Prostate gland (tissue), 2 donors: Measurements from ENCODE around the gene STRN4. TPM values are rescaled to one million over a fixed set of nuclear protein-coding genes. Genes with fewer than 3 reads are reported as not detected.

Source experiments
- DNase-seq: peaks from one replicate; pipeline ENCODE4 v3.0.0-alpha.2; 2019; ENCODE audit warnings: low spot score
- H3K27ac ChIP-seq, 2 donors: fragments of 200-600 bp; sonication (generic); 2 replicates each; pipeline ENCODE4 v1.5.1; 2017 to 2019
- H3K27me3 ChIP-seq: fragments of 200-600 bp; sonication (generic); replicated peaks from 2 replicates; pipeline ENCODE4 v1.5.1; 2019; ENCODE audit not compliant: insufficient read depth
- H3K36me3 ChIP-seq, 2 donors: fragments of 200-600 bp; sonication (generic); 1 replicate in 1 of 2; 2 replicates in 1 of 2; pipeline versions ENCODE4 v1.5.1 to v1.8.1; 2017 to 2019
- H3K4me1 ChIP-seq: fragments of 200-600 bp; sonication (generic); replicated peaks from 2 replicates; pipeline ENCODE4 v1.5.1; 2019
- H3K4me3 ChIP-seq, 2 donors: fragments of 200-600 bp; sonication (generic); 2 replicates each; pipeline ENCODE4 v1.5.1; 2017 to 2019
- H3K9me3 ChIP-seq: fragments of 200-600 bp; sonication (generic); 2 replicates; pipeline ENCODE4 v1.5.1; 2017
- POLR2A ChIP-seq: fragments of 450-650 bp; IDR thresholded peaks from one replicate; pipeline ENCODE4 v1.6.1; 2016; ENCODE audit warnings: antibody characterized with exemption, mild to moderate bottlenecking
- POLR2AphosphoS5 ChIP-seq: sonication (generic); formaldehyde crosslinking; IDR thresholded peaks from one replicate; pipeline ENCODE4 v1.6.1; 2017; ENCODE audit warnings: antibody characterized with exemption
- WGBS: methylation state at CpG from one replicate; pipeline ENCODE4 v1.1.5; 2018; 5-methylcytosine and 5-hydroxymethylcytosine counted together
- intact Hi-C: fragments of 100-400 bp; cut with DNase I; formaldehyde crosslinking; loops from one replicate; pipeline ENCODE4 v1.14.2; 2022
- total RNA-seq, 2 donors: library from RNA; depleted of rRNA; stranded (reverse); fragments of >200 nt; gene quantifications; one replicate each; pipeline ENCODE4 v1.1.0, GENCODE V29; 2016
- TF ChIP-seq, protein P1 (sequence below), 4 experiments: fragments of 200-600 bp in 2 of 4; fragments of 450-650 bp in 2 of 4; sonication (generic) in 2 of 4; IDR thresholded peaks; 1 replicate in 3 of 4; 2 replicates in 1 of 4; pipeline ENCODE4 v1.5.1; 2016 to 2019; ENCODE audit warnings: antibody characterized with exemption in 4 of 4, mild to moderate bottlenecking in 2 of 4, moderate library complexity in 2 of 4

STRN4 gene
- total RNA-seq, 2 donors from 2014 or later = 80.7 to 221 TPM

DNA sequence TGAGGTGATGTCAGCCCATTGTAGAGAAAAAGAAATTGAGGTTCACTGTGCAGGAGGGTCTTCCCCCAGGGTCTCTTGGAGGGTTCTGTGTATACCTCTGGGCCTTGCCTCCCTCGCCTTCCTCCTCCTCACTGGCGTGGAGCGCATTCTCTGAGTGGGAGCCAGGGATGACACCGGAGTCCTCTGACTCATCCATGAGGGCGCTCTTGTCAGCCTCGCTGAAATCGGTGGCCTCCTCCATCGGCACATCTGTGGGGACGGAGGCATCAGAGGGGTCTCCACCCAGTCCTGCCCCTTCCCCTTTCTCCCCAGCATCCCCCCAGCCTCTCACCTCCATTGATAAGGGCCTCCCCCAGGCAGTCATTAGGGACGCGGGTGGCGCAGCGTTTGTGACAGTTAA lies 45.5 kb downstream of the STRN4 start:
- 87% methylated on average over 13 of the region's 13 CpGs for WGBS
- intact Hi-C loops = no loop called here
- H3K4me1 ChIP-seq = no peaks in the 10 kb centered on the region
- no peak overlapping the region for H3K27ac ChIP-seq
- no peak overlapping the region for H3K4me3 ChIP-seq
- TF ChIP-seq POLR2A (no peak), POLR2AphosphoS5 (no peak)
- TF ChIP-seq, protein P1, sequence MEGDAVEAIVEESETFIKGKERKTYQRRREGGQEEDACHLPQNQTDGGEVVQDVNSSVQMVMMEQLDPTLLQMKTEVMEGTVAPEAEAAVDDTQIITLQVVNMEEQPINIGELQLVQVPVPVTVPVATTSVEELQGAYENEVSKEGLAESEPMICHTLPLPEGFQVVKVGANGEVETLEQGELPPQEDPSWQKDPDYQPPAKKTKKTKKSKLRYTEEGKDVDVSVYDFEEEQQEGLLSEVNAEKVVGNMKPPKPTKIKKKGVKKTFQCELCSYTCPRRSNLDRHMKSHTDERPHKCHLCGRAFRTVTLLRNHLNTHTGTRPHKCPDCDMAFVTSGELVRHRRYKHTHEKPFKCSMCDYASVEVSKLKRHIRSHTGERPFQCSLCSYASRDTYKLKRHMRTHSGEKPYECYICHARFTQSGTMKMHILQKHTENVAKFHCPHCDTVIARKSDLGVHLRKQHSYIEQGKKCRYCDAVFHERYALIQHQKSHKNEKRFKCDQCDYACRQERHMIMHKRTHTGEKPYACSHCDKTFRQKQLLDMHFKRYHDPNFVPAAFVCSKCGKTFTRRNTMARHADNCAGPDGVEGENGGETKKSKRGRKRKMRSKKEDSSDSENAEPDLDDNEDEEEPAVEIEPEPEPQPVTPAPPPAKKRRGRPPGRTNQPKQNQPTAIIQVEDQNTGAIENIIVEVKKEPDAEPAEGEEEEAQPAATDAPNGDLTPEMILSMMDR (IDR thresholded peaks at IDR 0.05) = no peak
- no peaks in the 10 kb centered on the region for H3K27me3 ChIP-seq
- peaks cover 12 to 29% of the 10 kb centered on the region in 2 donors for H3K36me3 ChIP-seq
- DNase-seq = no peak
- H3K9me3 ChIP-seq = no peaks in the 10 kb centered on the region

DNA sequence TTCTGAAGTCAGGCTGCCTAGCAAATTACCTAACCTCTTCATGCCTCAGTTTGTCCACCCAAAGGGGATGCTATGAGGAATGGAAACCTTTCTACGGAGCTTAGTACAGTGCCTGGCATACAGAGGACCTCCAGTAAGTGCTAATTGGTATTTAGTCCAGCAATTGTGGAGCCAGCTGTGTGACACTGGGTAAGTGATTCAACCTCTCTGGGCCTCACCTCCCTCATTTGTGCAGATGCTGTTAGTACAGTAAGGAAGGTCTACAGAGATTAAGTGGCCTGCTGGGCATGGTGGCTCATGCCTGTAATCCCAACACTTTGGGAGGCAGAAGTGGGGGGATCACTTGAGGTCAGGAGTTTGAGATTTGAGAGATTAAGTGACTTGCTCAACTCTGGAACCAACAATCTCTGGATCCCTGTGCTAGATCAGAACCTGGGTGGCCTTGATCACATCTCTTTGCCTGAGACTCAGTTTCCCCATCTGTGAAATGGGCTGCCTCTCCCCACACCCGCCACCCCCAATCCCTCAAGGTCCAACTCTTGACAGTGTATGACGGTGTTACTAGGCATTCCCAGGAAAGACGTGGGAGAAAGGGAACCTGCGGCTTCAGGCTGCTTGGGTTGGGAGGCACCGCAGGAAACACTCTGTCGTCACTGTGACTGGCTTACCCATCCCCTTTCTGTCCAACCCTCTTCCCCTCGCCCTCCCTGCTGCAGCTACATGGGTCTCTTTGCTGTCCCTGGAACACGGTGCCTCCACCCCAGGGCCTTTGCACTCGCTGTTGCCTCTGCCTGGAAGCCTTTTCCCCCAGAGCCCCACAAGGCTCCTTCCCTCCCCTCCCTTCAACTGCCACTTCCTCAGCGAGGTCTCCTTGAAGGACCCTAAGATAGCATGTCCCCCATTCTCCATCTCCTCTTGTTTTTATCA lies 47.6 kb downstream of the STRN4 start:
- Histone ChIP-seq H3K27ac (no peak overlapping the region), H3K4me1 (no peaks in the 10 kb centered on the region), H3K4me3 (no peak overlapping the region), H3K36me3 (peaks cover 17 to 40% of the 10 kb centered on the region in 2 donors), H3K27me3 (no peaks in the 10 kb centered on the region), H3K9me3 (no peaks in the 10 kb centered on the region)
- no peak for TF ChIP-seq POLR2AphosphoS5
- no peak for TF ChIP-seq POLR2A
- TF ChIP-seq, protein P1 (IDR thresholded peaks at IDR 0.05) = no peak
- 97% methylated on average over 11 of the region's 11 CpGs for WGBS
- no peak for DNase-seq
- intact Hi-C loops = no loop called here

- Histone ChIP-seq H3K9me3 (no peaks in the 10 kb centered on the region), H3K27me3 (no peaks in the 10 kb centered on the region), H3K4me3 (no peak overlapping the region), H3K27ac (no peak overlapping the region), H3K4me1 (no peaks in the 10 kb centered on the region), H3K36me3 (peaks cover 19 to 36% of the 10 kb centered on the region in 2 donors)
- DNase-seq = peak; percentile 62
- TF ChIP-seq, protein P1 (IDR thresholded peaks at IDR 0.05) = no peak
- TF ChIP-seq POLR2AphosphoS5 = peak; percentile 37
- intact Hi-C loops = no loop called here
- 33% methylated on average over 39 of the region's 39 CpGs for WGBS
These were observed 48.9 kb downstream of the STRN4 start for GRCh38 chr19:46697204-46697960.

DNA sequence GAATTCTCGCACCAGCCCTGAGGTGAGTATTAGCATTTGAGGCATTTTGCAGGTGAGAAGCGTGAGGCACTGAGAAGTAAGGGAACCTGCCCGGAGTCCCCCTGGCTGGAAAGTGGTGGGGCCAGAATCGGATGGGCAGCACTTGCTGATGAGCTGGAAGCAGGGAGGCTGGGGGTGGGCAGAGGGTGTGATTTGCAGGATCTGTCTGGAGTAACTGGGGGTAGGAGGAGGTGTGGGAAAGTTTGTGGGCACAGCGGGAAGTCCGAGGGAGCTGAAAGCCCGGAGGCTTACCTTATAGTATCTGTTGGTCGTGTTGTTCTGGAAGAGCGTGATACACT lies 49.4 kb downstream of the STRN4 start:
- intact Hi-C loops = no loop called here
- DNase-seq = no peak
- Histone ChIP-seq H3K27ac (no peak overlapping the region), H3K36me3 (peaks cover 23 to 40% of the 10 kb centered on the region in 2 donors), H3K4me3 (no peak overlapping the region), H3K27me3 (no peaks in the 10 kb centered on the region), H3K4me1 (no peaks in the 10 kb centered on the region), H3K9me3 (no peaks in the 10 kb centered on the region)
- TF ChIP-seq POLR2AphosphoS5 (no peak), POLR2A (no peak)
- TF ChIP-seq, protein P1 (IDR thresholded peaks at IDR 0.05) = no peak
- 80% methylated on average over 9 of the region's 9 CpGs for WGBS
